ENCODE results near the gene NUDT22.

- no peak for TF ChIP-seq CTCF (IDR thresholded peaks at IDR 0.05)
- no peak for TF ChIP-seq POLR2AphosphoS5 (IDR thresholded peaks at IDR 0.05)
- no peak for TF ChIP-seq POLR2A (IDR thresholded peaks at IDR 0.05)
- no peak for TF ChIP-seq EP300 (IDR thresholded peaks at IDR 0.05)
Measured at GRCh38 chr11:64202992-64203391, 23.1 kb upstream of the NUDT22 start.
